DMS153 (cell line): ENCODE results near the gene TFDP1.

ENCODE experiments used
- DNase-seq: peaks from one replicate; lab custom pipeline; 2025; lab: John Stamatoyannopoulos, UW

TFDP1 gene

GRCh38 chr13:113584205-113584869 is at the start of gene TFDP1:
TSS of gene TFDP1 (plus strand) at chr13:113584753. CDS start at chr13:113585838, 1,085 bp downstream.
- peak; percentile 46 for DNase-seq

- no peak for DNase-seq
These were observed 49.2 kb upstream of the TFDP1 start for GRCh38 chr13:113535381-113535781.

GRCh38 chr13:113536461-113537110 is 48.0 kb upstream of the TFDP1 start:
- no peak for DNase-seq

- DNase-seq, result no peak
These were observed 47.3 kb upstream of the TFDP1 start for GRCh38 chr13:113537205-113537604.

- DNase-seq, result no peak
These were observed 46.5 kb upstream of the TFDP1 start for GRCh38 chr13:113537909-113538688.

- DNase-seq, result no peak
These were observed 45.9 kb upstream of the TFDP1 start for GRCh38 chr13:113538689-113539058.

GRCh38 chr13:113539176-113539575 is 45.4 kb upstream of the TFDP1 start:
- no peak for DNase-seq

GRCh38 chr13:113539822-113540221 is 44.7 kb upstream of the TFDP1 start:
- no peak for DNase-seq

GRCh38 chr13:113540523-113540922 is 44.0 kb upstream of the TFDP1 start:
- DNase-seq, result no peak

GRCh38 chr13:113542751-113543424 is 41.7 kb upstream of the TFDP1 start:
- DNase-seq, result no peak

GRCh38 chr13:113544071-113544891 is 40.3 kb upstream of the TFDP1 start:
- no peak for DNase-seq

GRCh38 chr13:113544896-113545295 is 39.7 kb upstream of the TFDP1 start:
- DNase-seq, result no peak

- DNase-seq, result no peak
These were observed 39.1 kb upstream of the TFDP1 start for GRCh38 chr13:113545455-113545930.

GRCh38 chr13:113545931-113546516 is 38.5 kb upstream of the TFDP1 start:
- DNase-seq, result no peak

GRCh38 chr13:113546571-113547237 is 37.8 kb upstream of the TFDP1 start:
- no peak for DNase-seq

- no peak for DNase-seq
These were observed 37.1 kb upstream of the TFDP1 start for GRCh38 chr13:113547238-113547971.

GRCh38 chr13:113548171-113548641 is 36.3 kb upstream of the TFDP1 start:
- no peak for DNase-seq

- DNase-seq, result no peak
These were observed 35.6 kb upstream of the TFDP1 start for GRCh38 chr13:113548778-113549621.

- peak; percentile 5 for DNase-seq
These were observed 34.1 kb upstream of the TFDP1 start for GRCh38 chr13:113550453-113550852.
